RWPE2 (cell line): ENCODE measurements around the gene PCSK6.

Source experiments
- ATAC-seq: fragments of 200-7000 bp; cut with Tn5 transposase; 3 replicates; pipeline ENCODE4 v1.9.1; 2021; ENCODE audit warnings: low read depth
- DNase-seq: peaks from one replicate; pipeline ENCODE4 v3.0.0-alpha.2; 2020; ENCODE audit warnings: low spot score
- H3K27ac ChIP-seq: fragments of 450-650 bp; 2 replicates; pipeline ENCODE4 v1.5.1; 2017; ENCODE audit warnings: mild to moderate bottlenecking; ENCODE audit not compliant: poor library complexity, severe bottlenecking
- H3K27me3 ChIP-seq: fragments of 250-450 bp; sonication (Bioruptor Pico); 2 replicates; pipeline ENCODE4 v1.5.1; 2021; ENCODE audit warnings: mild to moderate bottlenecking, moderate library complexity; ENCODE audit not compliant: insufficient read depth, poor library complexity, severe bottlenecking
- H3K36me3 ChIP-seq: fragments of 250-450 bp; sonication (Bioruptor Pico); 2 replicates; pipeline ENCODE4 v1.5.1; 2020; ENCODE audit warnings: low read depth, mild to moderate bottlenecking, moderate library complexity
- H3K4me1 ChIP-seq: fragments of 250-450 bp; sonication (Bioruptor Pico); 2 replicates; pipeline ENCODE4 v1.5.1; 2021; ENCODE audit warnings: mild to moderate bottlenecking, moderate library complexity; ENCODE audit not compliant: insufficient read depth, poor library complexity, severe bottlenecking
- H3K4me3 ChIP-seq: fragments of 250-450 bp; sonication (Bioruptor Pico); 2 replicates; pipeline ENCODE4 v1.5.1; 2021; ENCODE audit warnings: mild to moderate bottlenecking, moderate library complexity; ENCODE audit not compliant: severe bottlenecking
- H3K9me3 ChIP-seq: fragments of 250-450 bp; sonication (Bioruptor Pico); 2 replicates; pipeline ENCODE4 v1.5.1; 2021; ENCODE audit warnings: mild to moderate bottlenecking, moderate library complexity; ENCODE audit not compliant: severe bottlenecking
- TF ChIP-seq, protein P1 (sequence below): fragments of 450-650 bp; IDR thresholded peaks from one replicate; pipeline ENCODE4 v1.5.1; 2017; ENCODE audit warnings: mild to moderate bottlenecking, moderate library complexity; ENCODE audit not compliant: poor library complexity, severe bottlenecking

PCSK6 gene

GRCh38 chr15:101368086-101368780 is 121.3 kb downstream of the PCSK6 start:
- TF ChIP-seq, protein P1, sequence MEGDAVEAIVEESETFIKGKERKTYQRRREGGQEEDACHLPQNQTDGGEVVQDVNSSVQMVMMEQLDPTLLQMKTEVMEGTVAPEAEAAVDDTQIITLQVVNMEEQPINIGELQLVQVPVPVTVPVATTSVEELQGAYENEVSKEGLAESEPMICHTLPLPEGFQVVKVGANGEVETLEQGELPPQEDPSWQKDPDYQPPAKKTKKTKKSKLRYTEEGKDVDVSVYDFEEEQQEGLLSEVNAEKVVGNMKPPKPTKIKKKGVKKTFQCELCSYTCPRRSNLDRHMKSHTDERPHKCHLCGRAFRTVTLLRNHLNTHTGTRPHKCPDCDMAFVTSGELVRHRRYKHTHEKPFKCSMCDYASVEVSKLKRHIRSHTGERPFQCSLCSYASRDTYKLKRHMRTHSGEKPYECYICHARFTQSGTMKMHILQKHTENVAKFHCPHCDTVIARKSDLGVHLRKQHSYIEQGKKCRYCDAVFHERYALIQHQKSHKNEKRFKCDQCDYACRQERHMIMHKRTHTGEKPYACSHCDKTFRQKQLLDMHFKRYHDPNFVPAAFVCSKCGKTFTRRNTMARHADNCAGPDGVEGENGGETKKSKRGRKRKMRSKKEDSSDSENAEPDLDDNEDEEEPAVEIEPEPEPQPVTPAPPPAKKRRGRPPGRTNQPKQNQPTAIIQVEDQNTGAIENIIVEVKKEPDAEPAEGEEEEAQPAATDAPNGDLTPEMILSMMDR: no peak
- Histone ChIP-seq H3K9me3 (no peaks in the 10 kb centered on the region), H3K27ac (no peak overlapping the region), H3K4me1 (no peaks in the 10 kb centered on the region), H3K4me3 (no peak overlapping the region), H3K36me3 (no peaks in the 10 kb centered on the region), H3K27me3 (no peaks in the 10 kb centered on the region)
- ATAC-seq: no peak; the same call in 2 of the 3 replicates
- DNase-seq: peak; percentile 67

DNA sequence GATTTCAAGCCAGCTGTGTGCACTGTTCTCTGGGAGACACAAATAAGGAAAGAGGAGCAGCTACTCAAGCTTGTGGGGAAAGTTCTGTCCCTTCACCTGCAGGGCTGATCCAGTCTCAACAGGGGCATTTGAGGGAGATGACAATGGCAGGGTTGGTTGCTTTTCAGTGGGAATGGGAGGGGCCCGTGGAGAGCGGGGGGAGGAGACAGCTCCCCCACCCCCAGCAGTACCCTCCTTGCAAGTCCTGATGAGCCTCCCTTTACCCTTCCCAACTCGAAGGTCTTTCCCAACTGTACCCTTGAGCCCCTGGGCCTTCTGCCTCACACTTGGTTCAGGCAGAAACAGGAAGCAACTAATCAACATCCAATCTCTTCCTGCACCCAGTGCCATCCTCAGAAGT is 122.7 kb downstream of the PCSK6 start:
- Histone ChIP-seq H3K27me3 (no peaks in the 10 kb centered on the region), H3K9me3 (no peaks in the 10 kb centered on the region), H3K27ac (no peak overlapping the region), H3K4me1 (no peaks in the 10 kb centered on the region), H3K4me3 (no peak overlapping the region), H3K36me3 (no peaks in the 10 kb centered on the region)
- TF ChIP-seq, protein P1: no peak
- ATAC-seq (0 out of 3 replicates have a peak, but pooled peaks have one; percentile 17), DNase-seq (no peak)

DNA sequence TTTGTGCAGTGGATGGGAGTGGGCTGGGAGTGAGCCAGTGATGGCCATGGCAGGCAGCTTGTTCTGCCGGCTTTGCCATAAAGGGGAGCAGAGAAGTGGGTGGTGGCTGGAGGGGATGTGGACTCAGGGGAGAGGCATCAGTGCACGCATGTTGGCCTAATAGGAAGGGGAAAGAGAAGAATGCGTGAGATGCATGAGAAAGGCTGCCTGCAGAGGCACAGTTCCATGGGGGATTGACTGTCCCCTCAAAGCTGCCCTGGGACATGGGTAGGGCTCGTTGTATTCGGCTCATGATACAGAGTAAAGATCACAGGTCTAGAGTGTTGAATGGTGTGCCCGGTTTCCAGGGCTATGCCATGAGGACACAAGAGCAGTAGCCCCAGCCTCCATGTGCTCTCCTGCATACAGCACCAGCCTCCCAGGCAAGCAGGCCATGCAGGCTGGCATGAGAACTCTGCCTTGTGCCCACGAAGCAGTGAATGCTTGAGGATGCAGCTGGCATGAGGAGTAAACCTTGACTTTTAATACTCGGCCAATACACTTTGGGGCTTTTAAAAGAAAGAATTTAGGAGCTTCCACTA is 126.4 kb downstream of the PCSK6 start:
- H3K4me1 ChIP-seq: peaks cover 31% of the 10 kb centered on the region
- no peaks in the 10 kb centered on the region for H3K36me3 ChIP-seq
- ATAC-seq (no peak), DNase-seq (no peak)
- H3K9me3 ChIP-seq: no peaks in the 10 kb centered on the region
- TF ChIP-seq, protein P1: no peak
- H3K27ac ChIP-seq: no peak overlapping the region
- no peak overlapping the region for H3K4me3 ChIP-seq
- H3K27me3 ChIP-seq: no peaks in the 10 kb centered on the region

DNA sequence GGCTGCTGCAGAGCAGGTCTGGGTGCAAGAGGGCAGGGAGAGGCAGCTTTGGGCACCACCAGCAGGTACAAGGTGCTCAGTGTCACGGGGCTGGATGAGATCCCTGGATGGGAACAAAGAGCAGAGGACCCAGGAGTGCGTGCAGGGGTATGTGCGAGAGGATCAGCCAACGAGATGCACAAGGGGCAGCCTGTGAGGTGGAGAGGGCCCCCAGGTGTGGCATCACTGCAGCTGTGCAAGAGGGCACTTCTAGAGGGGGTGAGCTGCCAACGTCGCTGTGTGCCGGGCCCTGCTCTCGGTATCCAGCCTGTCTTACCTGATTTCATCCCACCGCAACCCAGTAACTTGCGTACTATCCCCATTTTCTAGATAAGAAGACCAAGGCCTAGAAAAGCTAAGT is 127.1 kb downstream of the PCSK6 start:
- peaks cover 31% of the 10 kb centered on the region for H3K4me1 ChIP-seq
- no peak overlapping the region for H3K4me3 ChIP-seq
- H3K36me3 ChIP-seq: no peaks in the 10 kb centered on the region
- H3K9me3 ChIP-seq: no peaks in the 10 kb centered on the region
- no peaks in the 10 kb centered on the region for H3K27me3 ChIP-seq
- H3K27ac ChIP-seq: no peak overlapping the region
- TF ChIP-seq, protein P1: no peak
- DNase-seq (no peak), ATAC-seq (no peak)

DNA sequence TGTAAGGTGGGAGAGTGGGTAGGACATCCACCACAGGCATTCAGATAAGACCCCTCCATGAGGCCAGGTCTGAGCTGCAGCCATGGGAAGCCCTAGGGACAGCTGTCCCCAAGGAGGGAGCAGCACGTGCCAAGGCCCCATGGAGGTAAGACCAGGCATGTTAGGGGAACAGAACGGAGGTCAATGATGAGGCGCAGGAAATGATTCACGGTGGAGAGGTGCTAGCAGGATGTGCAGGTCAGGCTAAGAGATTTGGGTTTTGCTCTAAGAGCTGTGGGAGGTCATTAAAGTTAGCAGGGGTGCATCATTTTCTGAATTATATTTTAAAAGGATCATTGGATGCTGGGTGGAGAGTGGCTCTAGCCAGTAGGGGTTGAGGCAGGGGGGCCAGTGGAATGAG is 128.1 kb downstream of the PCSK6 start:
- Histone ChIP-seq H3K4me1 (peaks cover 31% of the 10 kb centered on the region), H3K27me3 (no peaks in the 10 kb centered on the region), H3K9me3 (no peaks in the 10 kb centered on the region), H3K36me3 (no peaks in the 10 kb centered on the region), H3K4me3 (no peak overlapping the region), H3K27ac (peak overlapping the region; percentile 67)
- ATAC-seq: no peak
- TF ChIP-seq, protein P1: no peak
- no peak for DNase-seq
